Hypothalamus (tissue), 51 donors: Measurements from ENCODE around the gene IQSEC1.

ENCODE experiments used
- DNase-seq, 51 donors: peaks; one replicate each; lab custom pipeline; 2025; lab: John Stamatoyannopoulos, UW

The IQSEC1 gene

GRCh38 chr3:13087320-13087990 is 14.2 kb upstream of the IQSEC1 start:
- DNase-seq: no peak

GRCh38 chr3:13086531-13086981 is 13.3 kb upstream of the IQSEC1 start:
- no peak for DNase-seq

GRCh38 chr3:13085846-13086179 is 12.6 kb upstream of the IQSEC1 start:
- no peak for DNase-seq

GRCh38 chr3:13085081-13085845 is 12.0 kb upstream of the IQSEC1 start:
- DNase-seq: no peak

- no peak for DNase-seq
Observed at GRCh38 chr3:13083898-13084297, 10.7 kb upstream of the IQSEC1 start.

GRCh38 chr3:13083254-13083653 is 10.0 kb upstream of the IQSEC1 start:
- no peak for DNase-seq

- no peak for DNase-seq
Observed at GRCh38 chr3:13082677-13083076, 9.4 kb upstream of the IQSEC1 start.

- no peak for DNase-seq
Observed at GRCh38 chr3:13081603-13082360, 8.6 kb upstream of the IQSEC1 start.

- no peak for DNase-seq
Observed at GRCh38 chr3:13080591-13080990, 7.4 kb upstream of the IQSEC1 start.

- DNase-seq: no peak
Observed at GRCh38 chr3:13080026-13080425, 6.8 kb upstream of the IQSEC1 start.

GRCh38 chr3:13079510-13079909 is 6.3 kb upstream of the IQSEC1 start:
- no peak for DNase-seq

GRCh38 chr3:13079051-13079450 is 5.8 kb upstream of the IQSEC1 start:
- DNase-seq: peak in 1 of 51 donors; percentile 8

GRCh38 chr3:13078163-13078905 is 5.1 kb upstream of the IQSEC1 start:
- DNase-seq: peak in 37 of 51 donors; percentile 12 to 89 (median 57)

GRCh38 chr3:13077431-13078162 is 4.4 kb upstream of the IQSEC1 start:
- DNase-seq: peak in 45 of 51 donors; percentile 16 to 80 (median 59)

GRCh38 chr3:13075986-13076654 is 2.9 kb upstream of the IQSEC1 start:
- DNase-seq: no peak

GRCh38 chr3:13075318-13075717 is 2.1 kb upstream of the IQSEC1 start:
- DNase-seq: no peak

GRCh38 chr3:13074006-13074375 is 762 bp upstream of the IQSEC1 start:
- peak in 1 of 51 donors; percentile 14 for DNase-seq

- peak in 15 of 51 donors; percentile 20 to 83 (median 68) for DNase-seq
Observed at GRCh38 chr3:13072600-13073325, 466 bp downstream of the IQSEC1 start.

GRCh38 chr3:13072239-13072599 is 1.0 kb downstream of the IQSEC1 start:
- DNase-seq: peak in 34 of 51 donors; percentile 19 to 81 (median 55)
